ENCODE data around the gene PPP1CC.

- TF ChIP-seq, protein P1, sequence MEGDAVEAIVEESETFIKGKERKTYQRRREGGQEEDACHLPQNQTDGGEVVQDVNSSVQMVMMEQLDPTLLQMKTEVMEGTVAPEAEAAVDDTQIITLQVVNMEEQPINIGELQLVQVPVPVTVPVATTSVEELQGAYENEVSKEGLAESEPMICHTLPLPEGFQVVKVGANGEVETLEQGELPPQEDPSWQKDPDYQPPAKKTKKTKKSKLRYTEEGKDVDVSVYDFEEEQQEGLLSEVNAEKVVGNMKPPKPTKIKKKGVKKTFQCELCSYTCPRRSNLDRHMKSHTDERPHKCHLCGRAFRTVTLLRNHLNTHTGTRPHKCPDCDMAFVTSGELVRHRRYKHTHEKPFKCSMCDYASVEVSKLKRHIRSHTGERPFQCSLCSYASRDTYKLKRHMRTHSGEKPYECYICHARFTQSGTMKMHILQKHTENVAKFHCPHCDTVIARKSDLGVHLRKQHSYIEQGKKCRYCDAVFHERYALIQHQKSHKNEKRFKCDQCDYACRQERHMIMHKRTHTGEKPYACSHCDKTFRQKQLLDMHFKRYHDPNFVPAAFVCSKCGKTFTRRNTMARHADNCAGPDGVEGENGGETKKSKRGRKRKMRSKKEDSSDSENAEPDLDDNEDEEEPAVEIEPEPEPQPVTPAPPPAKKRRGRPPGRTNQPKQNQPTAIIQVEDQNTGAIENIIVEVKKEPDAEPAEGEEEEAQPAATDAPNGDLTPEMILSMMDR (IDR thresholded peaks at IDR 0.05; ENCODE audit: low read depth, low read length), result no peak
- no peak for TF ChIP-seq EZH2phosphoT487 (IDR thresholded peaks at IDR 0.05; ENCODE audit: low read depth)
Observed at GRCh38 chr12:110686294-110686903, 56.3 kb downstream of the PPP1CC start.

All from OCI-LY3 (cell line).